Right ventricle myocardium superior (tissue), 1 donor: ENCODE data around the gene ST7L. TPM values are rescaled to one million over a fixed set of nuclear protein-coding genes. Genes with fewer than 3 reads are reported as not detected.
"Not testable (repeated sequence)": the region's sequence is repeated elsewhere in the genome, so short reads cannot be mapped to it uniquely, and the experiment has no call there.

ENCODE experiments used
- ATAC-seq: fragments of 200-7000 bp; cut with Tn5 transposase; one replicate; pipeline ENCODE4 v1.9.1; 2020; ENCODE audit warnings: mild to moderate bottlenecking; ENCODE audit not compliant: poor library complexity
- DNase-seq: peaks from one replicate; pipeline ENCODE4 v3.0.0-alpha.2; 2020
- intact Hi-C: fragments of 100-400 bp; cut with DNase I; formaldehyde crosslinking; loops from one replicate; pipeline ENCODE4 v1.11.2; 2022
- total RNA-seq: library from RNA; stranded (reverse); fragmentation: NEBNext Ultra II Directional; extraction: Animal tissue kit (Norgen Biotek cat#: 25700); gene quantifications from one replicate; pipeline ENCODE4 v1.2.1, GENCODE V29; 2021
- donor health status: DM: no; HTN: yes; CAD: no; lungs with severe emphysema.

The ST7L gene
- total RNA-seq, 1 donor from 2014 or later: 11.9 TPM

- intact Hi-C loops: loop anchor here (5.0 to 10.0 kb wide), 2 partner anchors 83 to 230 kb away; partner anchors contain the start of genes CTTNBP2NL and RHOC
- not testable (repeated sequence) for DNase-seq, ATAC-seq
These were observed 5.6 kb upstream of the ST7L start for GRCh38 chr1:112624493-112624892.

- DNase-seq (no peak), ATAC-seq (no peak)
- intact Hi-C loops: loop anchor here (5.0 to 10.0 kb wide), 2 partner anchors 87 to 226 kb away; partner anchors contain the start of genes CTTNBP2NL and RHOC
These were observed 1.4 kb upstream of the ST7L start for GRCh38 chr1:112620377-112620695.

- peak; percentile 98 for ATAC-seq
- peak; percentile 95 for DNase-seq
- intact Hi-C loops: loop anchor here (5.0 to 10.0 kb wide), 3 partner anchors 88 to 225 kb away; partner anchors contain the start of genes CTTNBP2NL, RHOC and WNT2B
These were observed 806 bp upstream of the ST7L start, which contains the start of gene CAPZA1 for GRCh38 chr1:112619518-112620376. Gene CAPZA1 (plus strand): TSS chr1:112619832. CDS start chr1:112619845, 13 bp downstream.

- no peak for DNase-seq
- ATAC-seq: no peak
- intact Hi-C loops: loop anchor here (10.0 kb wide), 1 partner anchor 113 kb away; the partner anchor contains the start of gene WNT2B
These were observed 724 bp downstream of the ST7L start for GRCh38 chr1:112618114-112618720.

GRCh38 chr1:112614460-112615065, 4.4 kb downstream of the ST7L start:
- DNase-seq (no peak), ATAC-seq (no peak)
- intact Hi-C loops: loop anchor here (10.0 kb wide), 1 partner anchor 110 kb away; the partner anchor contains the start of gene WNT2B

GRCh38 chr1:112605633-112606327, 13.2 kb downstream of the ST7L start:
- ATAC-seq (no peak), DNase-seq (no peak)
- intact Hi-C loops: no loop called here

- intact Hi-C loops: no loop called here
- DNase-seq: no peak
- no peak for ATAC-seq
These were observed 15.4 kb downstream of the ST7L start for GRCh38 chr1:112603541-112603940.

GRCh38 chr1:112603012-112603411, 15.9 kb downstream of the ST7L start:
- intact Hi-C loops: no loop called here
- DNase-seq (no peak), ATAC-seq (no peak)

GRCh38 chr1:112599477-112599876, 19.5 kb downstream of the ST7L start:
- ATAC-seq: no peak
- intact Hi-C loops: no loop called here
- DNase-seq: no peak

- DNase-seq: no peak
- intact Hi-C loops: no loop called here
- ATAC-seq: no peak
These were observed 24.6 kb downstream of the ST7L start for GRCh38 chr1:112594208-112594876.

- DNase-seq: no peak
- intact Hi-C loops: no loop called here
- no peak for ATAC-seq
These were observed 29.2 kb downstream of the ST7L start for GRCh38 chr1:112589766-112590165.

- intact Hi-C loops: no loop called here
- DNase-seq: no peak
- ATAC-seq: no peak
These were observed 35.6 kb downstream of the ST7L start for GRCh38 chr1:112583366-112583765.

- ATAC-seq (no peak), DNase-seq (no peak)
- intact Hi-C loops: no loop called here
These were observed 37.3 kb downstream of the ST7L start for GRCh38 chr1:112581586-112582192.

- DNase-seq: no peak
- intact Hi-C loops: no loop called here
- ATAC-seq: no peak
These were observed 39.0 kb downstream of the ST7L start for GRCh38 chr1:112579801-112580510.

- DNase-seq (no peak), ATAC-seq (no peak)
- intact Hi-C loops: no loop called here
These were observed 42.7 kb downstream of the ST7L start for GRCh38 chr1:112576240-112576639.

GRCh38 chr1:112575154-112575804, 43.7 kb downstream of the ST7L start:
- intact Hi-C loops: no loop called here
- no peak for ATAC-seq
- DNase-seq: no peak

- intact Hi-C loops: no loop called here
These were observed 53.1 kb downstream of the ST7L start for GRCh38 chr1:112565800-112566199.

More at GRCh38 chr1:112565800-112566199, 53.1 kb downstream of the ST7L start:
- no peak for DNase-seq
- no peak for ATAC-seq
